SKM-1 treated with dmso at 0.1 percent for 144 hours (cell line): Measurements from ENCODE around the gene PDE12.
"Not testable (repeated sequence)": the region's sequence is repeated elsewhere in the genome, so short reads cannot be mapped to it uniquely, and the experiment has no call there.

Experiments used
- DNase-seq: peaks from one replicate; lab custom pipeline; 2025; ENCODE audit not compliant: unreplicated experiment; lab: John Stamatoyannopoulos, UW

Gene PDE12

GRCh38 chr3:57586778-57587177 is 30.7 kb downstream of the PDE12 start:
- no peak for DNase-seq

- no peak for DNase-seq
These were observed 31.8 kb downstream of the PDE12 start for GRCh38 chr3:57587905-57588304.

- no peak for DNase-seq
These were observed 36.2 kb downstream of the PDE12 start for GRCh38 chr3:57592306-57592705.

GRCh38 chr3:57594144-57594543 is 38.1 kb downstream of the PDE12 start:
- DNase-seq, result no peak

GRCh38 chr3:57594576-57594975 is 38.5 kb downstream of the PDE12 start:
- no peak for DNase-seq

GRCh38 chr3:57596495-57597126 is 40.5 kb downstream of the PDE12 start:
- peak; percentile 75 for DNase-seq

GRCh38 chr3:57597127-57597923 is 41.3 kb downstream of the PDE12 start, which contains the start of gene ARF4:
Gene ARF4, minus strand, starts transcription at chr3:57597344. Its CDS starts 204 bp downstream, at chr3:57597140.
- DNase-seq, result peak; percentile 99

- DNase-seq, result no peak
These were observed 42.8 kb downstream of the PDE12 start for GRCh38 chr3:57598765-57599360.

GRCh38 chr3:57600195-57600594 is 44.1 kb downstream of the PDE12 start:
- no peak for DNase-seq

- no peak for DNase-seq
These were observed 48.9 kb downstream of the PDE12 start for GRCh38 chr3:57604971-57605370.

GRCh38 chr3:57605683-57606082 is 49.6 kb downstream of the PDE12 start:
- no peak for DNase-seq

GRCh38 chr3:57611870-57612269 is 55.8 kb downstream of the PDE12 start:
- not testable (repeated sequence) for DNase-seq

GRCh38 chr3:57616233-57616632 is 60.2 kb downstream of the PDE12 start:
- no peak for DNase-seq
